ENCODE measurements around the gene TMEM108.

DNA sequence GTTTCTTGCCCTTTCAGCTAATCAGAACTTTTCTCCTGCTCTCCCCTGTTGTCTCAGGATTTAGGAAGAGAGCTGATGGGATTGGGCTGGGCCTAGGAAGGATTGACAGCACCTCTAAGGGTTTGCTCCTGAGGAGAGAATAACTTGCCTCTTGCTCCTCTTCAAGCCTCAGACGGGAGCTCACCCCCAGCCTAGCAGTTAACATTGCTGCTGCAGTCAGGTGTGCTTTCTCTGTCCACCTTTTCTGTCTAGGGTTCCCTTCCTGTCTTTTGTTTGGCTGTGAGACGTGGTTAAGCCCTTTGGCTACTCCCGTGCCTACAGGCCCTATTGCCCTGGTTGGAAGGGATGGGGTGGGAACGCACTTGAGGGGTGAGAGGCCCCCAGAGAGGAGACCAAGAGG is 20.1 kb downstream of the TMEM108 start:
- TF ChIP-seq, protein P1, sequence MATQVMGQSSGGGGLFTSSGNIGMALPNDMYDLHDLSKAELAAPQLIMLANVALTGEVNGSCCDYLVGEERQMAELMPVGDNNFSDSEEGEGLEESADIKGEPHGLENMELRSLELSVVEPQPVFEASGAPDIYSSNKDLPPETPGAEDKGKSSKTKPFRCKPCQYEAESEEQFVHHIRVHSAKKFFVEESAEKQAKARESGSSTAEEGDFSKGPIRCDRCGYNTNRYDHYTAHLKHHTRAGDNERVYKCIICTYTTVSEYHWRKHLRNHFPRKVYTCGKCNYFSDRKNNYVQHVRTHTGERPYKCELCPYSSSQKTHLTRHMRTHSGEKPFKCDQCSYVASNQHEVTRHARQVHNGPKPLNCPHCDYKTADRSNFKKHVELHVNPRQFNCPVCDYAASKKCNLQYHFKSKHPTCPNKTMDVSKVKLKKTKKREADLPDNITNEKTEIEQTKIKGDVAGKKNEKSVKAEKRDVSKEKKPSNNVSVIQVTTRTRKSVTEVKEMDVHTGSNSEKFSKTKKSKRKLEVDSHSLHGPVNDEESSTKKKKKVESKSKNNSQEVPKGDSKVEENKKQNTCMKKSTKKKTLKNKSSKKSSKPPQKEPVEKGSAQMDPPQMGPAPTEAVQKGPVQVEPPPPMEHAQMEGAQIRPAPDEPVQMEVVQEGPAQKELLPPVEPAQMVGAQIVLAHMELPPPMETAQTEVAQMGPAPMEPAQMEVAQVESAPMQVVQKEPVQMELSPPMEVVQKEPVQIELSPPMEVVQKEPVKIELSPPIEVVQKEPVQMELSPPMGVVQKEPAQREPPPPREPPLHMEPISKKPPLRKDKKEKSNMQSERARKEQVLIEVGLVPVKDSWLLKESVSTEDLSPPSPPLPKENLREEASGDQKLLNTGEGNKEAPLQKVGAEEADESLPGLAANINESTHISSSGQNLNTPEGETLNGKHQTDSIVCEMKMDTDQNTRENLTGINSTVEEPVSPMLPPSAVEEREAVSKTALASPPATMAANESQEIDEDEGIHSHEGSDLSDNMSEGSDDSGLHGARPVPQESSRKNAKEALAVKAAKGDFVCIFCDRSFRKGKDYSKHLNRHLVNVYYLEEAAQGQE (IDR thresholded peaks at IDR 0.05; ENCODE audit: insufficient read depth in 1 of 2, low read depth in 2 of 2, low read length in 2 of 2): no peak
- TF ChIP-seq POLR2AphosphoS5 (IDR thresholded peaks at IDR 0.05; ENCODE audit: low read depth, low read length) (no peak), TAF1 (IDR thresholded peaks at IDR 0.05; ENCODE audit: borderline replicate concordance, insufficient read depth, low read length) (no peak)
